BLaER1 treated with 17β-estradiol and CSF1 and Interleukin-3, amounts not matched to agents 10 nM and 100 nM (cell line): Measurements from ENCODE around the gene ABLIM2.
A peak's percentile ranks its signal among the peaks of the same experiment; 100 is the strongest.

ENCODE experiments used
- H3K27ac ChIP-seq, 11 experiments: shearing (Covaris generic); formaldehyde crosslinking; 2 replicates each; pipeline ENCODE4 v1.8.1; 2022
- H3K27me3 ChIP-seq, 11 experiments: shearing (Covaris generic); formaldehyde crosslinking; 2 replicates each; pipeline ENCODE4 v1.8.1; 2022
- H3K36me3 ChIP-seq, 11 experiments: shearing (Covaris generic); formaldehyde crosslinking; 2 replicates each; pipeline ENCODE4 v1.8.1; 2022
- H3K4me1 ChIP-seq, 10 experiments: shearing (Covaris generic); formaldehyde crosslinking; 2 replicates each; pipeline ENCODE4 v1.8.1; 2022
- H3K4me2 ChIP-seq, 11 experiments: shearing (Covaris generic); formaldehyde crosslinking; 2 replicates each; pipeline ENCODE4 v1.8.1; 2022
- H3K4me3 ChIP-seq, 10 experiments: shearing (Covaris generic); formaldehyde crosslinking; 2 replicates each; pipeline ENCODE4 v1.8.1; 2022
- H3K9ac ChIP-seq, 11 experiments: shearing (Covaris generic); formaldehyde crosslinking; 2 replicates each; pipeline ENCODE4 v1.8.1; 2022
- H3K9me3 ChIP-seq, 11 experiments: shearing (Covaris generic); formaldehyde crosslinking; replicated peaks in 1 of 11; 2 replicates each; pipeline ENCODE4 v1.8.1; 2022
- H4K20me1 ChIP-seq, 11 experiments: shearing (Covaris generic); formaldehyde crosslinking; 2 replicates each; pipeline ENCODE4 v1.8.1; 2022
- Cebpa-rat ChIP-seq, 11 experiments: shearing (Covaris generic); IDR thresholded peaks; 2 replicates each; pipeline ENCODE4 v1.8.1; 2022

ABLIM2 gene

DNA sequence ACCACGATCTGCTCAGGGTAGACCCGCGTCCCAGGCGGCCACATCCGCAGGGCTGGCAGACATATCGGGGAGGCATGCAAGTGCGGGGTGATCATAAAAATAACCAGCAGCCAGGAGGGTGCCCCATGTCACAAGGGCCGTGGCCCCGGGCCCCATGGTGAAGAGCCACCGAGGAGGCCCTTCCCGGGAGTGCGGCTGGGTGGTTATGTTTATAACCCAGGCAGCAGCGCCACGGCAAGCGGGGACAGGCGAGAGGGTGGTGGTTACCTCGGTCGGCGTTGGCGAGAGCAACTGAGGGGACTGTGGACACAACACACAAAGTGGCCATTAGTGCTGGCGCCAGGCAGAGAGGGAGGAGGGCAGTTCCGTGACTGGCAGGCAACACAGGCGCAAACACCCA lies 126.2 kb downstream of the ABLIM2 start:
- no peak overlapping the region for H3K27ac ChIP-seq
- H4K20me1 ChIP-seq, result peaks cover 0 to 83% (median 34%) of the 10 kb centered on the region in 11 experiments; a peak in 16 of 22 replicates
- no peak overlapping the region for H3K4me3 ChIP-seq
- no peaks in the 10 kb centered on the region for H3K9me3 ChIP-seq
- no peaks in the 10 kb centered on the region for H3K36me3 ChIP-seq
- H3K4me1 ChIP-seq, result peaks cover 23 to 52% (median 39%) of the 10 kb centered on the region in 10 experiments
- TF ChIP-seq Cebpa-rat (IDR thresholded peaks at IDR 0.05), result no peak
- no peak overlapping the region for H3K9ac ChIP-seq
- H3K4me2 ChIP-seq, result peak overlapping the region in 4 of 11 experiments; percentile 31 to 93 (median 80); a peak in 4 of 22 replicates
- H3K27me3 ChIP-seq, result peaks cover 0 to 70% (median 17%) of the 10 kb centered on the region in 11 experiments; a peak in 16 of 22 replicates

DNA sequence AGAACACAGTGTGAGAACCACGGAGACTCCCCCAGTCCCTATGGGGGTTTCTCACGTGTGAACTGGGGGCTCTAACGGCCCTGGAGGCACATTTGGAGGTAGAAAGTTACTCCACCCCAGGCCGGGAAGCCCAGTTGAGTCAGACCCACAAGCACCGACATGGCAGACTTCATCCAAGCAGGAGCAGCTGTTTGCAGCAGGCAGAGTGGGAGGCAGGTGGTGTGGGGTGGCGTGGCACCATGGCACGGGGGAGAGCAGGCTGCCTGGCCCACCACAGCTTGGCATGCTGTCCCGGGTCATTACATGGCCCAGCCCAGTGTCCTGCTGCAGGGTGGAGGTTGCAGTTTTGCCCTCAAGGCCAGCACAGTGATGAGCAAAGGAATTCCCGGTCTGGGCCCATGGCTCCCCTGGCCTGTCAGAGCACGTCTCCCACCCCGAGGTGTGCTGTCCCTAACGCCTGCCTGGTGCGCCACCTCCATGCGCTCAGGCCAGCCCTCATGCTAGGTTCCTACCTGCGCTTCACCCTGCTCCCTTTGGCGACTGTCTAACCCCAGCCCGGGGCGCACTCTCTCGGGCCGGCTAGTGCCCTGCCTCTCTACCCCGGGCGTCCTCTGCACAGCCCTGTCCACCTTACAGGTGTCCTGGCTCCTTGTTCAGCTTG lies 128.4 kb downstream of the ABLIM2 start:
- Histone ChIP-seq H3K36me3 (no peaks in the 10 kb centered on the region), H3K4me3 (no peak overlapping the region), H3K4me1 (peaks cover 11 to 36% (median 20%) of the 10 kb centered on the region in 10 experiments), H3K27ac (no peak overlapping the region), H3K9ac (no peak overlapping the region), H3K9me3 (no peaks in the 10 kb centered on the region), H3K4me2 (no peak overlapping the region; a peak in 1 of 22 replicates), H4K20me1 (peaks cover 0 to 85% (median 21%) of the 10 kb centered on the region in 11 experiments; a peak in 15 of 22 replicates), H3K27me3 (peaks cover 0 to 53% (median 15%) of the 10 kb centered on the region in 11 experiments; a peak in 16 of 22 replicates)
- no peak for TF ChIP-seq Cebpa-rat (IDR thresholded peaks at IDR 0.05)

DNA sequence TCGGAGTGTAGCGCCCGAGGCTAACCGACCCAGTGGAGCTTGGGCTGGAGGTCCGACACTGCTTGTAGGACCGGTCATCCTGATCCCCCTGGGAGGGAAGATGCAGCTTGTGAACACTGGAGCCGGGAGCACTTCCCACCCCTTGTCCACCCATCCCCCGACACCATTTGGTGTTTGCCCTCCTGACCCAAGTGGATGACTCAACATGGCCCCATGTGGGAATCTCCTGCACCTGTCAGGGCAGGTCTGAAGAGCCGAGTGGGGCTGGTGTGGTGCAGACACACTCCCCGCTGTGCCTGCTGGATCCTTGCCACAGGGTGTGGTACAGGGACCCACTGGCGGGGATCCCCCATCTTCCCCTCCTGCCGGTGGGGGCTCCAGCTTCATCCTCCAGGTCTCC lies 128.9 kb downstream of the ABLIM2 start:
- Histone ChIP-seq H3K27ac (no peak overlapping the region), H3K36me3 (no peaks in the 10 kb centered on the region), H3K9ac (no peak overlapping the region), H3K9me3 (no peaks in the 10 kb centered on the region), H3K4me3 (no peak overlapping the region), H3K27me3 (peaks cover 0 to 50% (median 15%) of the 10 kb centered on the region in 11 experiments; a peak in 16 of 22 replicates), H3K4me2 (no peak overlapping the region), H4K20me1 (peaks cover 0 to 83% (median 20%) of the 10 kb centered on the region in 11 experiments; a peak in 15 of 22 replicates), H3K4me1 (peaks cover 7 to 31% (median 16%) of the 10 kb centered on the region in 10 experiments; a peak in 19 of 20 replicates)
- TF ChIP-seq Cebpa-rat (IDR thresholded peaks at IDR 0.05), result no peak

DNA sequence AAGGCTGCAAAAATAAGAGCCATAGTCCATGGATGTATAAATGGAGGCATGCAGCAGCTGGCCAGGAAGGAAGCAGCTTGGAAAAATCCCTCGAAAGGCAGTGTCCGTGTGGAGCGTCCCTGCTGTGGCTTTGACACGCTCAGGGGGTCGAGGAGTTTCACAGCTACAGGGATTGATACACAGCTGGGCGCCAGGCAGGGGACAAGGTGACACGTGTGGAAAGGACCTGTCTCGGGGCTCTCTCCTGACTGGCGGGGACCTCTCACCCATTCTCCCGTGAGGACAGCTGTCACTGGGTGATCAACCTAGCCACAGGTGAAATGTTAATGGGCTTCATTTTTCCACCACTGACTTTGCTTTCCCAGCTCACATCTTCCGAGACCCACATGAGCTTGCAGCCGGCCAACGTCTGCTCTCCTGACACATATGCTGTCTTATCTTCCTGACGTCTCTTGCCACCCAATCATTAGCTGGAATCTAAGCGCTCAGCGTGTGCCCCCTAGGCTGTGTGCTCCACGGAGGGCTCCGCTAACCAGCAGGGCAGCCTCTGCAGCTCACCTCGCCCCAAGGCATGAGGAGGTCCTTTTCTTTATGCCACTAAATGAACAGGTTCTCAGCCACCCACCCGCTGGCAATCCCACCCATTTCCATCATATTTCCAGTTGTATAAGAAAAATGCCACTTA lies 129.6 kb downstream of the ABLIM2 start:
- H3K27ac ChIP-seq, result no peak overlapping the region
- H4K20me1 ChIP-seq, result peaks cover 0 to 86% (median 17%) of the 10 kb centered on the region in 11 experiments; a peak in 15 of 22 replicates
- no peak overlapping the region for H3K4me2 ChIP-seq
- H3K9me3 ChIP-seq, result no peaks in the 10 kb centered on the region
- no peak overlapping the region for H3K4me3 ChIP-seq
- no peak for TF ChIP-seq Cebpa-rat (IDR thresholded peaks at IDR 0.05)
- H3K36me3 ChIP-seq, result no peaks in the 10 kb centered on the region
- H3K9ac ChIP-seq, result no peak overlapping the region
- H3K4me1 ChIP-seq, result peaks cover 4 to 31% (median 11%) of the 10 kb centered on the region in 10 experiments; a peak in 19 of 20 replicates
- peaks cover 0 to 50% (median 15%) of the 10 kb centered on the region in 11 experiments; a peak in 16 of 22 replicates for H3K27me3 ChIP-seq

DNA sequence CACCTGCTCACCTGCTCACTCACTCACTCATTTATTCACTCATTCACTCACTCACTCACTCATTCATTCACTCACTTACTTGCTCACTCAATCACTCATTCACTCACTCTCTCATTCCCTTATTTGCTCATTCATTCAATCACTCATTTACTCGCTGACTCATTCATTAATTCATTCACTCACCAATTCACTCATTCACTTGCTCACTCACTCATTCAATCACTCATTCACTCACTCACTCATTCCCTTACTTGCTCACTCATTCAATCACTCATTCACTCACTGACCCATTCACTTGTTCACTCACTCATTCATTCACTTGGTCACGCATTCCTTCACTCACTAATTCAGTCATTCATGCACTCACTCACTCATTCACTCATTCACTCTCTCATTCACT lies 130.2 kb downstream of the ABLIM2 start:
- H3K4me3 ChIP-seq, result no peak overlapping the region

DNA sequence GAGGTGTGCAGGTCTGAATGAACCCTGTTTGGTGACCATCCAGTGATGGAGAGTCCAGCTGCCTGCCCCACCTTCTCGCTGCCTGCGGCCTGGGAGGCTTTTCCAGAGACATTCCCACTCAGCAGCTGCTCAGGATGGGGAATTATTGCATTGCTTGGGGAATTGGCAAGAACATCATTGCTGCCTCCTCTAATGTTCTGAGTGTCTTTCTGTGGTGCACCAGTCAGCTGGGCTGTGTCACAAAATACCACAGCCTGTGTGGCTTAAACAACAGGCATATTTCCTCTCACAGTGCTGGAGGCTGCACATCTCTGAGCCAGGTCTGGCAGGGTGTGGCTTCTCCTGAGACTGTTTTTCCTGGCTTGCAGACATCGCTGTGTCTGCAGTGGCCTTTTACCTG lies 132.2 kb downstream of the ABLIM2 start:
- Histone ChIP-seq H3K9me3 (no peaks in the 10 kb centered on the region), H4K20me1 (peaks cover 0 to 73% (median 4%) of the 10 kb centered on the region in 11 experiments; a peak in 11 of 22 replicates), H3K9ac (no peak overlapping the region), H3K36me3 (no peaks in the 10 kb centered on the region), H3K4me1 (peaks cover 0 to 16% (median 0%) of the 10 kb centered on the region in 10 experiments; a peak in 3 of 20 replicates), H3K27me3 (peaks cover 0 to 29% (median 0%) of the 10 kb centered on the region in 11 experiments; a peak in 6 of 22 replicates), H3K27ac (no peak overlapping the region), H3K4me2 (no peak overlapping the region), H3K4me3 (no peak overlapping the region)
- TF ChIP-seq Cebpa-rat (IDR thresholded peaks at IDR 0.05), result no peak

More for the DNA sequence above, 130.2 kb downstream of the ABLIM2 start:
- H3K9ac ChIP-seq, result no peak overlapping the region
- no peaks in the 10 kb centered on the region for H3K9me3 ChIP-seq
- H3K4me1 ChIP-seq, result peaks cover 0 to 25% (median 5%) of the 10 kb centered on the region in 10 experiments; a peak in 15 of 20 replicates
- H4K20me1 ChIP-seq, result peaks cover 0 to 85% (median 12%) of the 10 kb centered on the region in 11 experiments; a peak in 15 of 22 replicates
- H3K4me2 ChIP-seq, result 0 out of 22 replicates have a peak overlapping the region, but pooled peaks of 2 of the 11 experiments have one; percentile 12 to 24
- H3K27me3 ChIP-seq, result peaks cover 0 to 47% (median 11%) of the 10 kb centered on the region in 11 experiments; a peak in 14 of 22 replicates
- no peak overlapping the region for H3K27ac ChIP-seq
- TF ChIP-seq Cebpa-rat (IDR thresholded peaks at IDR 0.05), result no peak
- H3K36me3 ChIP-seq, result no peaks in the 10 kb centered on the region

DNA sequence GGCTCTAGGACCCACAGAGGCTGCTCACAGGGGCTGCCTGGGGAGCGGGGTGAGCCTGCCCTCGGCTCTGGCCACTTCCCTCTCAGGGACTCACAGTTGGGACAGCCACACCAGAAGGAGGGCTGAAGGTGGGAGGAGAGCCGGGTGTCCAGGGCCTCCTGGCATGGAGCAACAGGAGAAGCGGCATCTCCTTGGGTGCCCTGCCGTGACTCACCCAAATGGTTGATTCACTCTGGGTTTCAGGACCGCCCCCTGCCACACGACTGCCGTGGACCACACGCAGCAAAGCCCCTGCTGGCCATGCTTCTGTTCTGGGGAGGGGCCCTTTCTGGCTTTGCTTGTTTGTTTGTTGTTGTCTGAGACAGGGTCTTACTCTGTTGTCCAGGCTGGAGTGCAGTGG lies 132.9 kb downstream of the ABLIM2 start:
- Histone ChIP-seq H4K20me1 (peaks cover 0 to 68% (median 4%) of the 10 kb centered on the region in 11 experiments; a peak in 11 of 22 replicates), H3K4me2 (no peak overlapping the region), H3K9ac (no peak overlapping the region), H3K4me1 (peaks cover 0 to 16% (median 0%) of the 10 kb centered on the region in 10 experiments; a peak in 3 of 20 replicates), H3K36me3 (no peaks in the 10 kb centered on the region), H3K27ac (no peak overlapping the region), H3K27me3 (peaks cover 0 to 21% (median 0%) of the 10 kb centered on the region in 11 experiments; a peak in 6 of 22 replicates), H3K9me3 (no peaks in the 10 kb centered on the region), H3K4me3 (no peak overlapping the region)
- TF ChIP-seq Cebpa-rat (IDR thresholded peaks at IDR 0.05), result no peak

DNA sequence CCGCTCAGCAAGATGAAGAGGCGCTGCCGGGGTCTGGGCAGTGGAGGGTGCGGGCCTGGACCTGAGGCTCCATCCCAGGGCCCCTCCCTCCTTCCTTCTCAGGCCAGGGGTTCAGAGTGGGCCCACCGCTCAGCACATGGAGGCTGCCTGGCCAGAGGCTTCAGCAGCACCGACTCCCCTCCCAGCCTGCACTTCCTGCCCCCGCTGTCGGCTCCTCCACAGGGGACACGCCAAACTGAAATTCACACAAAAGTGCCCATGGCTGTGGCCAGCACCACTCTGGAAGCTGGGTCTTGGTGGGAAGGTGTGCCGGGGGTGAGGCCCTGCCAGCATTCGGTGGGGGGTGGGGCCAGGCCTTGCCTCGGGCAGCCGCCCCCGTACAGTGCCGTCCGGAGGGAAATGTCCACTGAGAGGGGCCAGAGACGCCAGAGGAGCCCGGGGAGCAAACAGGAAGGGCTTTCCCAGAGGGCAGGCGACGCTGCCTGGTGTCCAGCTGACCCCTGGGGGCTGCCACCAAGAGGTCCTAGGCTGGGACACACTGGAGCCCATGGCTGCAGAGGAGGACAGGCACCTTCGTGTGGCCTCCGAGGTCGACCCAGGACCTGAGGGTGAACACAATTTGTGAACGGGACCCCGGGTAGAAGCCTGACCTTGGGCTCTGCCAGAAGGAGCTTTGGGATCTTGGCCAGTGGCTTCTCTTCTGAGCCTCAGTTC lies 134.4 kb downstream of the ABLIM2 start:
- Histone ChIP-seq H3K27me3 (peaks cover 0 to 11% (median 0%) of the 10 kb centered on the region in 11 experiments; a peak in 3 of 22 replicates), H4K20me1 (peaks cover 0 to 66% (median 4%) of the 10 kb centered on the region in 11 experiments; a peak in 10 of 22 replicates), H3K4me3 (no peak overlapping the region), H3K36me3 (no peaks in the 10 kb centered on the region), H3K4me2 (peak overlapping the region in 2 of 11 experiments; percentile 10; a peak in 1 of 22 replicates), H3K9ac (no peak overlapping the region), H3K4me1 (peaks cover 10 to 28% (median 12%) of the 10 kb centered on the region in 10 experiments; a peak in 18 of 20 replicates), H3K27ac (no peak overlapping the region), H3K9me3 (no peaks in the 10 kb centered on the region)
- no peak for TF ChIP-seq Cebpa-rat (IDR thresholded peaks at IDR 0.05)
